ENCODE data around the gene GSG1.
"Not testable (repeated sequence)": the region's sequence is repeated elsewhere in the genome, so short reads cannot be mapped to it uniquely, and the experiment has no call there.

GSG1 gene

DNA sequence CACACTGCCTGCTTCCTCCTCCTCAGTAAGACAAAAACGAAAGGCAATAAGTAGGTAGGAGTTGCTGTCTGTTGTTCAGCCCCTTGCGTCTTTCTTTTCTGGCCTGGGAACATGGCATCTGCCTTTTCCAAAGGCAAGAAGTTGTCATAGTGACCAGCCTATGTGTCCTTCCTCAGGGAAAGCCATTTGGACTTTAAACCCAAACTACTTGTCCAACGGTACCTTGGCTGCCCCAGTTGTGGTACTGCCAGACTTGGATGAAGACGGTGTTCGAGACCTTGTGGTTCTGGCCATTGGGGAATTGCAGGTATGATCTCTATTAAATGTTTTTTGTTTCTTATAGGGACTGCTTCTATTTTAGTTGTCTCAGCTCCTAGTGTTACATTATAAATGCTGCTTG, 40.8 kb downstream of the GSG1 start:
- H3K27ac ChIP-seq (ENCODE audit: low read depth, low read length, severe bottlenecking), result no peak overlapping the region
- H3K4me3 ChIP-seq (ENCODE audit: extremely low read depth, insufficient read depth, low read length, poor library complexity, severe bottlenecking), result no peak overlapping the region
- H3K4me1 ChIP-seq (ENCODE audit: control insufficient read depth, insufficient read depth, low read length, poor library complexity, severe bottlenecking), result no peaks in the 10 kb centered on the region
- H3K36me3 ChIP-seq (ENCODE audit: control insufficient read depth, insufficient read depth, low read length), result peaks cover 43% of the 10 kb centered on the region
- 89 to 94% methylated on average over 2 to 3 of the region's 5 CpGs for WGBS, 2 experiments (ENCODE audit: insufficient coverage in 2 of 2)
- H3K9me3 ChIP-seq (ENCODE audit: control insufficient read depth, low read length), result no peaks in the 10 kb centered on the region

DNA sequence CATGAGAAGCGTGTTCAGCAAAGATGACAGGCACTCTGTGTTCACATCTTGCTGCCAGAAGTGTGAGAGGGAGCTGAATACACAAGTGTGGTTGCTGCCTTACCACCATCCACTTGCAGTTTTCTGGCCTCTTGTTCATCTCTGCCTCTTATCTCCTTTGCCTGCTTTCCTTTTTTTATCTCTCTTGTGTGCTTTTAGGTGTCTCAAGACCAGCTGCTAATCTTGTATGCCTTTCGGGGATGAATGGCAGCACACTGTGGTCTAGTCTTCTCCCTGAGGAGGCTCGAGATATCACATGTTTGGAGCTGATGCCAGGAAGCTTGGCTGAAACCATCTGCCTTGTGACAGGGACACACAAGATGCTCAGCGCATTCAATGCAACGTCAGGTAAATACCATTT, 42.1 kb downstream of the GSG1 start:
- Histone ChIP-seq H3K36me3 (ENCODE audit: control insufficient read depth, insufficient read depth, low read length) (peaks cover 34% of the 10 kb centered on the region), H3K4me3 (ENCODE audit: extremely low read depth, insufficient read depth, low read length, poor library complexity, severe bottlenecking) (no peak overlapping the region), H3K9me3 (ENCODE audit: control insufficient read depth, low read length) (no peaks in the 10 kb centered on the region), H3K4me1 (ENCODE audit: control insufficient read depth, insufficient read depth, low read length, poor library complexity, severe bottlenecking) (no peaks in the 10 kb centered on the region), H3K27ac (ENCODE audit: low read depth, low read length, severe bottlenecking) (no peak overlapping the region)
- 96 to 97% methylated on average over 3 of the region's 5 CpGs for WGBS, 2 experiments (ENCODE audit: insufficient coverage in 2 of 2)

DNA sequence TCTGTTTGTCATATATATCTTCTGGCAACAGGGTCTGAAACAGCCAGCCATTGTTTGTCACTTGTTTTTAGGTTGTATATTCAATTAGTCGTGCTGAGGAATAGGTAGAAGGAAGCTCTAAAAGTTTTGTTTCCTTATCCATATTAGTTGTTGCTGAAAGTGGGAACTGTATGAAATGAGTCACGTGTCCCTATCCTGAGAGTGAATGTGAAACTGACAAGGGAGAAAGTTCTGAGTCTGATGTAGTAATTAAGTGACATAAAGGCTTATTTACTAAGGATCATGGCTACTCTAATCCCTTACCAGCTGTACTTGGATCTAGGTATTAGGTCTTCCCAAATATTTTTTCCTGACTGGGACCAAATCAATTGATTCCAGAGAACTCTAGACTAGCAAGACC, 42.9 kb downstream of the GSG1 start:
- Histone ChIP-seq H3K4me3 (ENCODE audit: extremely low read depth, insufficient read depth, low read length, poor library complexity, severe bottlenecking) (no peak overlapping the region), H3K36me3 (ENCODE audit: control insufficient read depth, insufficient read depth, low read length) (peaks cover 32% of the 10 kb centered on the region), H3K9me3 (ENCODE audit: control insufficient read depth, low read length) (no peaks in the 10 kb centered on the region), H3K27ac (ENCODE audit: low read depth, low read length, severe bottlenecking) (no peak overlapping the region), H3K4me1 (ENCODE audit: control insufficient read depth, insufficient read depth, low read length, poor library complexity, severe bottlenecking) (no peaks in the 10 kb centered on the region)
- 90 to 95% methylated on average over 2 of the region's 2 CpGs for WGBS, 2 experiments (ENCODE audit: insufficient coverage in 2 of 2)

DNA sequence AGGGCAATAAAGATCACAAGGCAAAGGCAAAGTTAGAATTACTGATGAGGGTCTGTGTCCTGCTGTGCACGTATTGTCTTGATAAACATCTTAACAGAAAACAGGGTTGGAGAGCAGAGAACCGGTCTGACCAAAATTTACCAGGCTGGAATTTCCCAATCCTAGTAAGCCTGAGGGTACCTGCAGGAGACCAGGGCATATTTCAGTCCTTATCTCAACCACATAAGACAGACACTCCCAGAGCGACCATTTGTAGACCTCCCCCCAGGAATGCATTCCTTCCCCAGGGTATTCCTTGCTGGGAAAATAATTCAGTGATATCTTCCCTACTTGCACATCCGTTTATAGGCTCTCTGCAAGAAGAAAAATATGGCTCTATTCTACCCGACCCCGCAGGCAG, 49.9 kb downstream of the GSG1 start:
- not testable (repeated sequence) for H3K4me3 ChIP-seq (ENCODE audit: extremely low read depth, insufficient read depth, low read length, poor library complexity, severe bottlenecking); H3K27ac ChIP-seq (ENCODE audit: low read depth, low read length, severe bottlenecking); H3K4me1 ChIP-seq (ENCODE audit: control insufficient read depth, insufficient read depth, low read length, poor library complexity, severe bottlenecking); H3K9me3 ChIP-seq (ENCODE audit: control insufficient read depth, low read length); H3K36me3 ChIP-seq (ENCODE audit: control insufficient read depth, insufficient read depth, low read length)
- WGBS, 2 experiments (ENCODE audit: insufficient coverage in 2 of 2), result 86 to 88% methylated on average over 2 to 3 of the region's 6 CpGs

DNA sequence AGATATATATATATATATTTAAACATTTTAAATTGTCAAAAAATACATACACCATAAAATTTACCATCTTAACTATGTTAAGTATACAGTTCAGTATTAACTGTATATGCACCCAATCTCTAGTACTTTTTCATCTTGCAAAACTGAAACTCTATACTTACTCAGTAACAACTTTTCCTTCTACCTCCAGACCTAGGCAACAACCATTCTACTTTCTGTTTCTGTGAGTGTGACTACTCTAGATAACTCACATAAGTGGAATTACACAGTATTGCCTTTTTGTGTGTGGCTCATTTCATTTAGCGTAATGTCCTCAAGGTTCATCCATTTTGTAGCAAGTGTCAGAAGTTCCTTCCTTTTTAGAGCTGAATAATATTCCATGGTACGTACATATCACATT, 51.0 kb downstream of the GSG1 start:
- Histone ChIP-seq H3K9me3 (ENCODE audit: control insufficient read depth, low read length) (peaks cover 9% of the 10 kb centered on the region), H3K36me3 (ENCODE audit: control insufficient read depth, insufficient read depth, low read length) (no peaks in the 10 kb centered on the region), H3K27ac (ENCODE audit: low read depth, low read length, severe bottlenecking) (no peak overlapping the region), H3K4me3 (ENCODE audit: extremely low read depth, insufficient read depth, low read length, poor library complexity, severe bottlenecking) (no peak overlapping the region), H3K4me1 (ENCODE audit: control insufficient read depth, insufficient read depth, low read length, poor library complexity, severe bottlenecking) (no peaks in the 10 kb centered on the region)
- WGBS, 2 experiments (ENCODE audit: insufficient coverage in 2 of 2), result no CpG with 5 or more reads among the region's 2 CpGs

DNA sequence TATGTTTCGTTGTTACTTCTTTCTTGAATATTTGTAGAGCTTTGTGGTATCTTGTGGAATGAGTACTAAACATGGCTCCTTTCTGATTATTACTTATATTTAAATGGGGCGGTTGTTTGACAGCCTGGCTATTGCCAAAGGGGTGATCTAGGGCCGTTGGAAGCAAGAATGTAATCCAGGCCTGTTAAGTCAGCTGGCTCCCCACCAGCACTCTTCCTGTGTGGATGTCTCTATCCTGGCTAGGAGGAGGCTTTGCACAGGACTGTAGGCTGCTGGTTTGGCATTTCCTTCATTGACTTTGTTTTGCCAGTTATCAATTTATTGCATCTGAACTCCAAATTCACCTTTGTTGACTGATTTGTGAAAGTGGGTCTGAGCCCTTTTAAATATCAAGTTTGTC, 53.7 kb downstream of the GSG1 start:
- peaks cover 9% of the 10 kb centered on the region for H3K9me3 ChIP-seq (ENCODE audit: control insufficient read depth, low read length)
- no peak overlapping the region for H3K27ac ChIP-seq (ENCODE audit: low read depth, low read length, severe bottlenecking)
- H3K4me1 ChIP-seq (ENCODE audit: control insufficient read depth, insufficient read depth, low read length, poor library complexity, severe bottlenecking), result peaks cover 3% of the 10 kb centered on the region
- H3K36me3 ChIP-seq (ENCODE audit: control insufficient read depth, insufficient read depth, low read length), result no peaks in the 10 kb centered on the region
- 73 to 100% methylated on average over 1 to 2 of the region's 3 CpGs for WGBS, 2 experiments (ENCODE audit: insufficient coverage in 2 of 2)
- no peak overlapping the region for H3K4me3 ChIP-seq (ENCODE audit: extremely low read depth, insufficient read depth, low read length, poor library complexity, severe bottlenecking)

DNA sequence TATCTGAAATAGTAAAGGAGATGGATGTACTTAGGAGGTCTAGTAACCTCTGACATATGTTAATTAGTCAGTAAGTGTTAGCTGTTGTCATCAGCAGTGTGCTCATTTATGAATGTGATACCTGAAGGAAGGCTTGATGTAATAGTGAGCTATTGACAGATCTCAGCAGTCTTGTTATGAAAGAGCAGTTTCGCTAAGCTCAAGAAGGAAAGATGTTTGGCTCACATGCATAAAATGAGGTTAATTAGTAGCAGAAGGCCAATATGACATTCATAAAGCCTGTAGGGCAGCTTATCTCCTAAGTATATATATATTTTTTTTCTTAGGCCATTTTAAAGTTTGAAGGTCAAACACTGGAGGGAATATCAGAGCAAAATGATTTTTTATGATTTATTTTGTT, 56.5 kb downstream of the GSG1 start:
- Histone ChIP-seq H3K4me1 (ENCODE audit: control insufficient read depth, insufficient read depth, low read length, poor library complexity, severe bottlenecking) (peaks cover 3% of the 10 kb centered on the region), H3K27ac (ENCODE audit: low read depth, low read length, severe bottlenecking) (no peak overlapping the region), H3K4me3 (ENCODE audit: extremely low read depth, insufficient read depth, low read length, poor library complexity, severe bottlenecking) (no peak overlapping the region), H3K36me3 (ENCODE audit: control insufficient read depth, insufficient read depth, low read length) (no peaks in the 10 kb centered on the region), H3K9me3 (ENCODE audit: control insufficient read depth, low read length) (no peaks in the 10 kb centered on the region)
- WGBS, 2 experiments (ENCODE audit: insufficient coverage in 2 of 2), result 100% methylated on average over 1 of the region's 1 CpG; no CpG with 5 or more reads in 1 of the 2 experiments

DNA sequence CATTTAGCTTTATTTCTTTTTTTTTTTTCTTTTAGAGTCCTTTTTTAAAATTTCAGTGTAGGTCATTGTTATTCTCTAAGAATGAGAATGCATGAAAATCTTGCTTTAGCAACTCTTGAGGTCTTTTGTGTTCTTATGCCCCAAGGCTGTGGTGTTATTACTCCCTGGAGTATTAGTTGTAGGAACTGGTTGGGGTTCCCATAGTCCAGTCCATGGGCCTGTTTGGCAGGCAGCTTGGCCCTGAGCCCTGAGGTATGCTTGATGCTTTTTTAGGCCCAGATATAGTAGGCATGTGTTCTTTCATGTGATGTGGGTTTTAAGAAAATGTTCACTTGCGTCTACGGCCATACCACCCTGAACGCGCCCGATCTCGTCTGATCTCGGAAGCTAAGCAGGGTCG, 57.7 kb downstream of the GSG1 start:
- H3K4me1 ChIP-seq (ENCODE audit: control insufficient read depth, insufficient read depth, low read length, poor library complexity, severe bottlenecking), result peaks cover 3% of the 10 kb centered on the region
- no peaks in the 10 kb centered on the region for H3K36me3 ChIP-seq (ENCODE audit: control insufficient read depth, insufficient read depth, low read length)
- no peak overlapping the region for H3K4me3 ChIP-seq (ENCODE audit: extremely low read depth, insufficient read depth, low read length, poor library complexity, severe bottlenecking)
- H3K9me3 ChIP-seq (ENCODE audit: control insufficient read depth, low read length), result no peaks in the 10 kb centered on the region
- H3K27ac ChIP-seq (ENCODE audit: low read depth, low read length, severe bottlenecking), result no peak overlapping the region
- WGBS, 2 experiments (ENCODE audit: insufficient coverage in 2 of 2), result 94 to 98% methylated on average over 2 to 7 of the region's 8 CpGs

DNA sequence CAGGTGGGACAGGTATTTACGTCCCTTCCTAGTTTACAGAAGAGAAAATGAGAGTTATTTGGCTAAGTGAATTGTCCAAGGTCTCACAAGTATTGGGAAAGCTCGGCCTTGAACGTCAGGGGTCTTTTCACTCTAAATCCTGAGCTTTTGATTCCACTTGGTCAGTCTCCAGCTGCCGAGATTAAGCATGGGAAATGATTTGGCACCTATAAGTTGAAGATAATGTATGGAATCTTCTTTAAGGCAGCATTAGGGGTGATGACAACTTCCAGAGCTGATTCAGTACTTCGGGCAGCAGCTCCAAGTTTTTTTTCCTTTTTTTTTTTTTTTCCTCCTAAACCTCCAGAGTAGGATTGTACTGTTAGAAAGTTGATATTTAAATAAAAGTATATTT, 58.6 kb downstream of the GSG1 start:
- Histone ChIP-seq H3K4me1 (ENCODE audit: control insufficient read depth, insufficient read depth, low read length, poor library complexity, severe bottlenecking) (peaks cover 3% of the 10 kb centered on the region), H3K36me3 (ENCODE audit: control insufficient read depth, insufficient read depth, low read length) (no peaks in the 10 kb centered on the region), H3K9me3 (ENCODE audit: control insufficient read depth, low read length) (no peaks in the 10 kb centered on the region), H3K4me3 (ENCODE audit: extremely low read depth, insufficient read depth, low read length, poor library complexity, severe bottlenecking) (peak overlapping the region; percentile 76), H3K27ac (ENCODE audit: low read depth, low read length, severe bottlenecking) (no peak overlapping the region)
- 7 to 8% methylated on average over 3 of the region's 5 CpGs for whole genome bisulfite sequencing, 2 experiments (ENCODE audit: insufficient coverage in 2 of 2)

DNA sequence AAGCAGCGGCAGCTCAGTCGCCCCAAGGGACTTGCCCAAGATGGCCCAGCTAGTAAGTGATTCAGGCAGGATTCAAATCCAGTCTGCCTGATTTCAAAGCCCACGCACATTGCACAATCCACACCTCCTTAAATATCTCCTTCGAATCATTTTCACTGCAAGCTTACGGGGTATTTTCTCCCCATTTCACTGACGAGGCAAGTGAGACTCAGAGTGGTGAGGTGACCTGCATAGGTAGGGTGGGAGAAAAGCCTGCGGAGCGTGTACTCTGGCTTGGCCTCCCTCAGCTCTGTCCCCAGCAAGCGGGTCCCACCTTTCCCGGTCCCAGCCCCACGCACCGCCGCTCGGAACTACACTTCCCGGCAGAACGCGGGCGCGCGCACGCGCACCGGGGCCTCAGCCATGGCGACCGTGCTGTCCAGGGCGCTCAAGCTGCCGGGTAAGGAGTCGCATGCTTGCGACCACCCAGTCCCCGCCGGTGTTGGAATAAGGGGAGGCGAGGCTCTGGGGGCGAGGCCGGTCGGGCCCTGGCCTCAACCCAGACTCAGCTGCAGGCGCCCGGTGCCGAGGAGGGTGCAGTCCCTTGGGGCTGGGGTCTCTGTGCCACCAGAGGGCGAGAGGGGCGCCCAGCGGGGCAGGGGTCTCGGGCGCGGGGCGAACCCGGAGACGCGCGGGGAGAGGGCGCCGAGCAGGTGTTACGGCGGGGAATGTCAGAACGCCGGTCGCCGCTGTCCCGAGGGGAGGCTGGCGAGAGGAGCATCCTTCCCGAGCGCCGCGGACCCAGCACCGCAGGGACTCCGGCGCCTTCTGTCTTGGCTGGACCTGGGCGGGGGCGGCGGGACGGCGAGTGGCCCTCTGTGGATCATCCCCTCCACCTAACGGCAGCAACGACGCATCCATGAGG, 59.2 kb downstream of the GSG1 start, which contains the start of gene FAM234B:
FAM234B (plus strand) TSS at position 380 of the 904 bp plus-strand sequence; CDS start at position 403, 23 bp downstream.
- 3 to 4% methylated on average over 56 to 59 of the region's 74 CpGs for WGBS, 2 experiments (ENCODE audit: insufficient coverage in 2 of 2)
- H3K27ac ChIP-seq (ENCODE audit: low read depth, low read length, severe bottlenecking), result no peak within 1 kb of the TSS
- H3K4me1 ChIP-seq (ENCODE audit: control insufficient read depth, insufficient read depth, low read length, poor library complexity, severe bottlenecking), result peaks cover 3% of the 10 kb centered on the region
- H3K4me3 ChIP-seq (ENCODE audit: extremely low read depth, insufficient read depth, low read length, poor library complexity, severe bottlenecking), result peak within 1 kb of the TSS; percentile 76
- no peaks in the 10 kb centered on the region for H3K9me3 ChIP-seq (ENCODE audit: control insufficient read depth, low read length)
- no peaks in the 10 kb centered on the region for H3K36me3 ChIP-seq (ENCODE audit: control insufficient read depth, insufficient read depth, low read length)

DNA sequence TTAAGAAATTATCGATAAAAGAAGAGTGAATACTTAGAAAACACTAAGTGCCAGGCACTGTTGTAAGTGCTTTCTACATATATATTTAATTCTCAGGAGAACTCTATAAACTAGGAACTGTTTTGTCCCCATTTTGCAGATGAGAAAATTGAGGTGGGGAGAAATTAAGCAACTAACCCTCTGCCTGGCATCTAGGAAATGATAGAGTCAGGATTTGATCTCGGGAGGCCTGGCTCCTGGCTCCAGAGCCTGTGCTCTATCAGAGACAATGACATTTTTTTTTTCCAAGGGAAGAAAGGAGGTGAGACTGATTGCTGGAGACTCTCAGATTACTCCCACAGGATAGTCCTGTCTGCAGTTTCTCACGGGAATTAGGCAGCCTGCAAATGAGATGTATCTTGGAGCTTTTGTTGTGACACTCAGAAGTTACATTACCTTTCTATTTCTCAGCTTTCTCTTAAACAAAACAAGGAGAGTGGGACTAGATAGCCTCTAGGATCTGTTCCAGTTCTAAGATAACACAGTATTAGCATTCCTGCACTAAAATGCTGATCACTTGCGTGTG, 60.7 kb downstream of the GSG1 start:
- no peak overlapping the region for H3K4me3 ChIP-seq (ENCODE audit: extremely low read depth, insufficient read depth, low read length, poor library complexity, severe bottlenecking)
- no peaks in the 10 kb centered on the region for H3K9me3 ChIP-seq (ENCODE audit: control insufficient read depth, low read length)
- WGBS, 2 experiments (ENCODE audit: insufficient coverage in 2 of 2), result 75 to 83% methylated on average over 1 to 2 of the region's 4 CpGs

More for the DNA sequence above, 60.7 kb downstream of the GSG1 start:
- Histone ChIP-seq H3K36me3 (ENCODE audit: control insufficient read depth, insufficient read depth, low read length) (no peaks in the 10 kb centered on the region), H3K4me1 (ENCODE audit: control insufficient read depth, insufficient read depth, low read length, poor library complexity, severe bottlenecking) (peaks cover 3% of the 10 kb centered on the region), H3K27ac (ENCODE audit: low read depth, low read length, severe bottlenecking) (no peak overlapping the region)
